ENCODE results near the gene RHEX.

- TF ChIP-seq TAF1 (IDR thresholded peaks at IDR 0.05; ENCODE audit: borderline replicate concordance, low read depth, low read length): no peak
- no peak for TF ChIP-seq SMC3 (IDR thresholded peaks at IDR 0.05; ENCODE audit: low read depth, low read length)
- no peak for TF ChIP-seq REST (IDR thresholded peaks at IDR 0.05; ENCODE audit: low read depth, low read length)
- no peak for TF ChIP-seq GABPA (IDR thresholded peaks at IDR 0.05; ENCODE audit: low read depth)
- TF ChIP-seq CTCF (IDR thresholded peaks at IDR 0.05): no peak
- TF ChIP-seq, protein P1, sequence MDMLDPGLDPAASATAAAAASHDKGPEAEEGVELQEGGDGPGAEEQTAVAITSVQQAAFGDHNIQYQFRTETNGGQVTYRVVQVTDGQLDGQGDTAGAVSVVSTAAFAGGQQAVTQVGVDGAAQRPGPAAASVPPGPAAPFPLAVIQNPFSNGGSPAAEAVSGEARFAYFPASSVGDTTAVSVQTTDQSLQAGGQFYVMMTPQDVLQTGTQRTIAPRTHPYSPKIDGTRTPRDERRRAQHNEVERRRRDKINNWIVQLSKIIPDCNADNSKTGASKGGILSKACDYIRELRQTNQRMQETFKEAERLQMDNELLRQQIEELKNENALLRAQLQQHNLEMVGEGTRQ (IDR thresholded peaks at IDR 0.05; ENCODE audit: borderline replicate concordance, low read depth, low read length): no peak
- no peak for TF ChIP-seq EP300 (IDR thresholded peaks at IDR 0.05; ENCODE audit: borderline replicate concordance in 1 of 2, low read depth in 1 of 2, low read length in 1 of 2)
These were observed 45.4 kb downstream of the RHEX start for GRCh38 chr1:206098242-206098919.

Data from SK-N-SH (cell line).